ENCODE data around the gene DNASE2. TPM values are rescaled to one million over a fixed set of nuclear protein-coding genes. Genes with fewer than 3 reads are reported as not detected.
A peak's percentile ranks its signal among the peaks of the same experiment; 100 is the strongest.

DNASE2 gene
- total and polyA plus RNA-seq, 2 of the 8 experiments (the other 6 are each of a cell fraction or from before 2014, with no cell fraction given), result 33.2 to 48.2 TPM

DNA sequence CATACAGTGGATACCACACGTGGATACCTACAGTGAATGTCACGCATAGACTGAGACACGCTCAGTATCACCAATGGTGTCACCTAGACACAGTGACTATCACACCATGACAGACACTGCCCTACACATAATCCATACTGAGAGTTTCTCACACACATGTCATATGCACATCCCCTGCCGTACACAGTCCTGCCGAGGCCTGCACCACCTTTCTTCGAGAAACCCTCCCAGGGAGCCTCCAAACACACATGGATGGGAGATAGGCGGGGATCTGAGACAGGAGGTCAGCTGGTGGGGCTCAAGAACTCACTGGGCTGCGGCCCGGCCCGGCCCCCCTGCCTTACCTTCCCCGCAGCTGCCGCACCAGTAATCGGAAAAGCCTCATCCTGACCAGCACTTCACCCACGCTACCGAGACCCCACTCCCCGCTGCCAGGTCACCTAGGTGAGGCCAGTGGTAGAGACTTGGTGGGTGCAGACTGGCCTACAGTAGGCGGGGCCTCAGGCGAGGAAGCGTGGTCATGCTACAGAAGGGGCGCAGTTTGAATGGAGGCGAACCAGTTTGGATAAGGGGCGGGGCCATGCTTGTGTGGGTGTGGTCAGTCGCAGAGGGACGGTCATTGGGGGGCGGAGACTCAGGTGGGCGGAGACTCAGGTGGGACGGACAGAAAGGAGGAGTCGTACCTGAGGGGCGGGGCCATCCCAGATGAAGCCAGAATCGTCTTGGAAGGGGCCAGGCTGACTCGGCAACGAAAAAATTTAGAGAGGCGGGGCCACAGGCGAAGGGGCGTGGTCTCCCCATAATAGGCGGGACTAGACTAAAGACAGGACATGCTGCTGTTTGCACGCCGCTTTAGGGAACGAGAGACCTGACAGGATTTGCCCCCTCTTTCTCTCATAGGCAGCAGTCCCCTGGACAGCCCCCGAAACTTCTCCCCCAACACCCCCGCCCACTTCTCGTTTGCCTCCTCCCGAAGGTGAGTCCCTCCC is 40.9 kb downstream of the DNASE2 start (continued):
- no peak for TF ChIP-seq GTF2F1 (IDR thresholded peaks at IDR 0.05; ENCODE audit: borderline replicate concordance, low read depth, low read length)
- peak; percentile 66; the same call in 1 of the 2 replicates for TF ChIP-seq SP4 (IDR thresholded peaks at IDR 0.05; ENCODE audit: low read length)
- TF ChIP-seq TAF1 (IDR thresholded peaks at IDR 0.05; ENCODE audit: low read depth, low read length), result peak; percentile 11; the same call in 1 of the 2 replicates
- TF ChIP-seq, protein P1, sequence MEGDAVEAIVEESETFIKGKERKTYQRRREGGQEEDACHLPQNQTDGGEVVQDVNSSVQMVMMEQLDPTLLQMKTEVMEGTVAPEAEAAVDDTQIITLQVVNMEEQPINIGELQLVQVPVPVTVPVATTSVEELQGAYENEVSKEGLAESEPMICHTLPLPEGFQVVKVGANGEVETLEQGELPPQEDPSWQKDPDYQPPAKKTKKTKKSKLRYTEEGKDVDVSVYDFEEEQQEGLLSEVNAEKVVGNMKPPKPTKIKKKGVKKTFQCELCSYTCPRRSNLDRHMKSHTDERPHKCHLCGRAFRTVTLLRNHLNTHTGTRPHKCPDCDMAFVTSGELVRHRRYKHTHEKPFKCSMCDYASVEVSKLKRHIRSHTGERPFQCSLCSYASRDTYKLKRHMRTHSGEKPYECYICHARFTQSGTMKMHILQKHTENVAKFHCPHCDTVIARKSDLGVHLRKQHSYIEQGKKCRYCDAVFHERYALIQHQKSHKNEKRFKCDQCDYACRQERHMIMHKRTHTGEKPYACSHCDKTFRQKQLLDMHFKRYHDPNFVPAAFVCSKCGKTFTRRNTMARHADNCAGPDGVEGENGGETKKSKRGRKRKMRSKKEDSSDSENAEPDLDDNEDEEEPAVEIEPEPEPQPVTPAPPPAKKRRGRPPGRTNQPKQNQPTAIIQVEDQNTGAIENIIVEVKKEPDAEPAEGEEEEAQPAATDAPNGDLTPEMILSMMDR (IDR thresholded peaks at IDR 0.05; ENCODE audit: control extremely low read depth in 1 of 3, insufficient read depth in 1 of 3, low read depth in 1 of 3, low read length in 3 of 3), result no peak

Measured in H1 (cell line).